HG03175 (cell line): ENCODE measurements around the gene PDLIM1.

Experiments
- ATAC-seq: cut with Tn5 transposase; IDR thresholded peaks from one replicate; pipeline ENCODE4 v1.9.1; 2021; ENCODE audit warnings: mild to moderate bottlenecking, moderate library complexity; ENCODE audit not compliant: unreplicated experiment

The PDLIM1 gene

GRCh38 chr10:95315509-95315908, 24.7 kb upstream of the PDLIM1 start:
- no peak for ATAC-seq

GRCh38 chr10:95314192-95314918, 23.6 kb upstream of the PDLIM1 start:
- ATAC-seq: no peak

DNA sequence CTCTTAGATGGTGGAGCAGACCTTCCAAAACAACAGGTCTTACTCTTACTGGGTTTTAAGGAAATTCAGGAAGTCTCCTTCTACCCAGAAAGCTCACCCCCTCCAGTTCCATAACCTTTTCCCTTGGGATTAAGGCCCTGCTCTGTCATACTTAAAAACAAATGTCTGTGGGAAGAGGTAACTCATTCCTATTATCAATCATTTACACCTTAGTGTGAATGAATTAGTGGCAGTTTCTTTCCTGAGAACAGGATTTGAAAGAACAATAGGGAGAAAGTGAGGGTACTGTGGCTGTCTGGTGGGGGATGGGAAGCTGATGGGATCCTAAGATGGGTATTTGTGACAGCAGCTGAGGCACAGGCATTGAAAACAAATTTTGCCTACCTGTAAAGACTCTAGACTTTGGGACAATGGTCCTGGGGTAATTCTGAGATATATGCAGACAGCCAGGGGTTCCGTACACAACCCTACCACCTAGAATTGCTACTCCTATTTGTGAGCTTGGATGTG, 22.2 kb upstream of the PDLIM1 start:
- no peak for ATAC-seq

- no peak for ATAC-seq
Measured at GRCh38 chr10:95312257-95312656, 21.5 kb upstream of the PDLIM1 start.

- peak; percentile 59 for ATAC-seq
Measured at GRCh38 chr10:95309958-95310357, 19.2 kb upstream of the PDLIM1 start.

GRCh38 chr10:95308389-95309302, 17.8 kb upstream of the PDLIM1 start:
- ATAC-seq: no peak

DNA sequence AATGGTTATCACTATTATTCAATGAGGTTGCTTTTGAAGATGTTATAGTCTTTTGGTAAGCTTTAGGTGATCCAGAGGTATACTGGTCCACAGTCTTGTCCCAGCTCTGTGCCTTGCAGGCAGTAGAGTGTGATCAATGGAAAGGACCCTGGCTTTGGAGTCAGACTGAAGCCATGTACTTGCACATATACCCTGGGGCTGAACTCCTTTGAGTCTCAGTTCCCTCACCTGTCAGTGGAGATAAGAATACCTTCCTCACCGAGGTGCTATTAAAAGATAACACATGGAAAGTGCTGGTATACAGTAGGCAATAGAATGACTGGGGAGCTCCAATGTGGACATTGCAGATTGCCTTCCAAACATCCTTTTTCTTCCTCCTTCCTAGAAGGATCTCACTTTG, 16.0 kb upstream of the PDLIM1 start:
- no peak for ATAC-seq

- no peak for ATAC-seq
Measured at GRCh38 chr10:95306318-95306650, 15.5 kb upstream of the PDLIM1 start.

- ATAC-seq: no peak
Measured at GRCh38 chr10:95305606-95306317, 15.0 kb upstream of the PDLIM1 start.

GRCh38 chr10:95304976-95305375, 14.2 kb upstream of the PDLIM1 start:
- no peak for ATAC-seq

GRCh38 chr10:95304463-95304862, 13.7 kb upstream of the PDLIM1 start:
- no peak for ATAC-seq

DNA sequence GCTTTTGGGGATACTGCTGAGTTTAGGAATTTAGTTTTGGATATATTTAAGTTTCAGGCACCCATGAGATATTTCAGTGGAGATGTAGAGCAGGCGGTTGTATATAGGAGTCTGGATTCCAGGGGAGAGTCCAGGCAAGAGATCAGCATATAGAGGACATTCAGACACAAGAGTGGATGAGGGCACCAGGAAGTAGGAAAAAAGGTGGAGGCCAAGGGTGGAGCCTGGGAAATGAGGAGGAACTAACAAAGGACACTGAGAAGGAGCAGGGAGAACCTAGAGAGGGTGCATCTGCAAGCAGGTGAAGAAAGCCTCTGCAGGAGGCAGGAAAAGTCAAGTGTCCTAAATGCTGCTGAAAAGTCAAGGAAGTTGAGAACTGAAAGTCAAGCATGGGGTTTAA, 13.1 kb upstream of the PDLIM1 start:
- ATAC-seq: no peak

GRCh38 chr10:95303535-95303934, 12.7 kb upstream of the PDLIM1 start:
- ATAC-seq: no peak

DNA sequence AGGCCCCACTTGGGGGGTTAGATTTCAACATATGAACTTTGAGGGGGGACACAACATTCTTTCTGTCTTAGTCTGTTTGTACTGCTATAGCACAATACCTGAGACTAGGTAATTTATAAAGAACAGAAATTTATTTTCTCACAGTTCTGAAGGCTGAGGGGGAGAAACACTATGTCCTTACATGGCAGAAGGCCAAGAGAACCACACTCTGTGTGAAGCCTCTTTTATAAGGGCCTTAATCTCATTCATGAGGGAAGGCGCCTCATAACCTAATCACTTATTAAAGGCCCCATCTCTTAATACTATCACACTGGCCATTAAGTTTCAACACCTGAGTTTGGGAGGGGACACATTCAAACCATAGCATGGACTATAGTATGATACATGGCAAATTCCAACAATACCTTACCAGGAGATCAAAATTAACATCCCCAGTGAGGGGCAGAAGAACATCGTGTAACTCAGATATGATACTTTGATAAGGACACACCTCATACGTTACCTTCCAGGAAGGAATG, 9.3 kb upstream of the PDLIM1 start:
- no peak for ATAC-seq

- ATAC-seq: peak; percentile 49
Measured at GRCh38 chr10:95297402-95297801, 6.6 kb upstream of the PDLIM1 start.

DNA sequence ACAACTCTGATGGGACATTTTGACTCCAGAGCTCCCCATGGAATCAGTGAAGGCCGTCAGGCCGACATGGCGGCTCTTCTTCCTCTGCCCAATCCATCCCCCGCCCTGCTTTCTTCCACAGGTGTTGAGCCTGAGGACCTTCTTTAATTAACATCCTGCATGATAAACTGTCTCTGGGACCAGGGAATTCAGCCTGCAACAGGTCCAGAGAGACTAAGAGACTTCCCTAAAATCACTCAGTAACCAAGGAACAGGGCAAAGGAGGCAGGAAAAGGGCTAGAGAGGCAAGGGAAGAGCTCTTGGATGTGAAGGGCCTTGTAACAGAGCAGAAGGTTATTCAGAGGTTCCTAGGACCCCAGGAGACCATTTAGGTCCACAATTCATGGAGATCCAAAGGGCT, 6.0 kb upstream of the PDLIM1 start:
- no peak for ATAC-seq

DNA sequence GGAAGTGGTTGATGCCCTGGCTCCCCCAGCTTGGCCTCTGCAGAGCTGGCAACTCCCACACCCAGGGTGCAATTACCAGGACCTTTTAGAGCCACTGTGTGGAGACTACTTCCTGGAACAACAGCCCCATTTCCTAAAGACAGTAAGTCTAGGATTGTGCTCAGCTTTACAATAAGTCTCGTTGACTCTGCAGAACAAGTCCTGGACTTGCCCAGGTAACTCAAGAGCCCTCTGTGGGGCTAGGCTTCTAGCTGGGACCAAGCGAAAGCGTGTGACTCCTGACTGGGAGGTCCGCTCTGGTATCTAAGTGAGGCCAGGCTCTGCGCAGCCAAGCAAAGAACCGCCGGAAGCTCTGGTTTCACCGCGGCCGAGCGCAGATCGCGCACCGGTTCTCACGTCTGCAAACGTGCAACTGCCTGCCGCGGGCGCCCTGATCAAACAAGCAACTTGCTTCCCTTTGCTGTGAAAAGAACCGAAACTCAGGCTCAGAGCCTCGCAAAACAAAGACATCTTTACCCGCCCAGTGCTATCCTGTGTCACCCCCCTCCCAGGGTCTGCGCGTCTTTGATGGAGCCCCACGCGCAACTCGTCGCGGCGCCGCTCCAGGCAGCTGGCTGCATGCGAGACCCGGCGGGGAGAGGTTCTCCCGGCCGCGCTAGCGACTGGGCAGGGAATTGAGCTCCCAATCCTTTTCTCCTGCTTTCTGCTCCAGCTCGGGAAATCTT, 4.4 kb upstream of the PDLIM1 start:
- peak; percentile 75 for ATAC-seq

DNA sequence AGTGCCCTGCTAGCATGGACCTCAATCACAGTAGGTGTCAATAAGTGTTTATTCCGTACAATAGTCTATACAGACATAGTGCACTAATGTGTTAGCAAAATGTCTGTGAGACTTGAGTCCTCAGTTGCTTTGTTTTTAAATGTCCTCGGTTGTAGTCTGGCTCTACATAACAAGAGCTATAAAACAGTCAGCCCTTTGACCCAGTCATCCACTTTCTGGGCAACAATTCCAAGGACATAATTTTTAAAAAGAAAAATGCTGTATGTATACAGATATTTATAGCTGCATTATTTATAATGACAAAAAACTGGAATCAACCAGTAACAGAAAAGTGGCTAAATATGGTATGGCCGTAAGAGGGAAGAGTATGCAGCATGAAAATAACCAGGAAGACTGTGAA, 2.8 kb upstream of the PDLIM1 start:
- ATAC-seq: no peak

DNA sequence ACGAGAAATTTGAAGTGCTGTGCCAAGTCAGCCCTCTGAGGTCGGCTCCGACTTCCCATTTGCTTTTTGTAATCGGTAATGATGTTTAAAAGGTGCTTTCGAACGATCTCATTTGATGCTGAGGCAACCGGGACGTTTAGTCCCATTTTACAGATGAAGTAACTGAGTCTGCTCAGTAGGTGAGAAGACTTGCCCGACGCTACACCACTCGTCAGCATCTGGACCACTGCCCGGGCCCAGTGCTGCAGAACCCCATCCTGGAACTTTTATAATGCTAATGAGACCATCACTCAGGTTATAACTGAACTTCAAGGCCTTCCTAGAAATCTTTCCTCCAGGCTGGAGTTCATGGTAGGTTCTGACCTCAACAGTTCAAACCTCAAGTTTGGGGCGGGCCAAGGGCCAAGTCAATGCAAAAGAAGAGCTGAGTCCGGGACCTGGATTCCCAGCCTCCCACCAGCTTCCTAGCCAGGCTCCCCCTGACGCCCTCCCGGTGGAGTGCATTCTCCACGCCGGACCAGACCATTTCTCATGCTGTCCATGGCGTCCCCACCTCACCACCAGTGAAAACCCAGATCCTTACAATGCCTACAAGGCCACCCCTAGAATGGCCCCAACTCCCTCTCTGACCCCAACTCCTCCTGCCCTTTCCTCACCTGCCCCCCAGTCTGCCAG, 699 bp upstream of the PDLIM1 start:
- ATAC-seq: no peak

GRCh38 chr10:95289921-95290421, 832 bp downstream of the PDLIM1 start:
- ATAC-seq: no peak
